Fibroblast of lung (primary cell): ENCODE data around the gene JAZF1. TPM values are rescaled to one million over a fixed set of nuclear protein-coding genes. Genes with fewer than 3 reads are reported as not detected.

Experiments
- DNase-seq, 2 donors: peaks; one replicate each; pipeline versions ENCODE4 v3.0.0 to v3.0.0-alpha.2; 2010; ENCODE audit warnings: low read depth in 2 of 2
- H2AFZ ChIP-seq: 2 replicates; pipeline ENCODE4 v1.5.1; 2012; ENCODE audit warnings: low read length, control low read depth, inconsistent platforms
- H3K27ac ChIP-seq: 2 replicates; pipeline ENCODE4 v1.5.1; 2011; ENCODE audit warnings: low read length, control low read depth; ENCODE audit not compliant: insufficient read depth
- H3K27me3 ChIP-seq: 2 replicates; pipeline ENCODE4 v1.5.1; 2011; ENCODE audit warnings: mild to moderate bottlenecking, low read length; ENCODE audit not compliant: control insufficient read depth, insufficient read depth
- H3K36me3 ChIP-seq: 2 replicates; pipeline ENCODE4 v1.5.1; 2011; ENCODE audit warnings: low read length; ENCODE audit not compliant: control insufficient read depth, insufficient read depth
- H3K4me1 ChIP-seq: 2 replicates; pipeline ENCODE4 v1.5.1; 2011; ENCODE audit warnings: low read length; ENCODE audit not compliant: control insufficient read depth, insufficient read depth; ENCODE audit errors: extremely low read depth
- H3K4me2 ChIP-seq: 2 replicates; pipeline ENCODE4 v1.5.1; 2011; ENCODE audit warnings: low read length, control low read depth; ENCODE audit not compliant: insufficient read depth; ENCODE audit errors: extremely low read depth
- H3K4me3 ChIP-seq, 4 experiments: fragments of 200-600 bp in 1 of 4; sonication (generic) in 1 of 4; replicated peaks in 1 of 4; 2 replicates each; pipeline ENCODE4 v1.5.1; 2011 to 2016; ENCODE audit warnings: low read length in 4 of 4, low read depth in 3 of 4, mild to moderate bottlenecking in 3 of 4, control low read depth in 2 of 4, inconsistent platforms in 1 of 4, mixed read lengths in 1 of 4; ENCODE audit not compliant: insufficient read depth in 1 of 4; ENCODE audit errors: control extremely low read depth in 1 of 4
- H3K79me2 ChIP-seq: 2 replicates; pipeline ENCODE4 v1.5.1; 2012; ENCODE audit warnings: mild to moderate bottlenecking, low read length, inconsistent platforms; ENCODE audit not compliant: control insufficient read depth, insufficient read depth
- H3K9ac ChIP-seq: 2 replicates; pipeline ENCODE4 v1.5.1; 2011; ENCODE audit warnings: mild to moderate bottlenecking, low read length, control low read depth; ENCODE audit not compliant: insufficient read depth
- H3K9me3 ChIP-seq: 2 replicates; pipeline ENCODE4 v1.5.1; 2012; ENCODE audit warnings: low read depth, low read length; ENCODE audit not compliant: control insufficient read depth, insufficient read depth
- H4K20me1 ChIP-seq: 2 replicates; pipeline ENCODE4 v1.5.1; 2011; ENCODE audit warnings: low read length; ENCODE audit not compliant: control insufficient read depth, insufficient read depth; ENCODE audit errors: extremely low read depth
- EZH2 ChIP-seq: IDR thresholded peaks from 2 replicates; pipeline ENCODE4 v1.5.1; 2012; ENCODE audit warnings: low read length, control low read depth, mild to moderate bottlenecking; ENCODE audit errors: missing control alignments
- polyA plus RNA-seq, 2 donors: library from polyadenylated mRNA; depleted of rRNA in 1 of 2; stranded (reverse) in 1 of 2; unstranded in 1 of 2; fragments of >200 nt; gene quantifications; 2 replicates each; pipeline ENCODE4 v1.2.1, GENCODE V29; 2011 to 2012; ENCODE audit warnings: missing spikeins in 1 of 2
- total RNA-seq: library from RNA; depleted of rRNA; stranded (reverse); fragments of >200 nt; gene quantifications from 2 replicates; pipeline ENCODE4 v1.2.1, GENCODE V29; 2014
- TF ChIP-seq, protein P1 (sequence below), 2 donors: IDR thresholded peaks in 1 of 2; conservative IDR thresholded peaks in 1 of 2; 1 replicate in 1 of 2; 2 replicates in 1 of 2; pipeline ENCODE4 v1.5.1; 2011 to 2012; ENCODE audit warnings: low read length in 2 of 2, control low read depth in 1 of 2, inconsistent platforms in 1 of 2, low read depth in 1 of 2, mild to moderate bottlenecking in 1 of 2

Gene JAZF1
- total and polyA plus RNA-seq, 2 donors (not counting 1 experiment from before 2014, with no cell fraction given) = 9.1 to 9.3 TPM

DNA sequence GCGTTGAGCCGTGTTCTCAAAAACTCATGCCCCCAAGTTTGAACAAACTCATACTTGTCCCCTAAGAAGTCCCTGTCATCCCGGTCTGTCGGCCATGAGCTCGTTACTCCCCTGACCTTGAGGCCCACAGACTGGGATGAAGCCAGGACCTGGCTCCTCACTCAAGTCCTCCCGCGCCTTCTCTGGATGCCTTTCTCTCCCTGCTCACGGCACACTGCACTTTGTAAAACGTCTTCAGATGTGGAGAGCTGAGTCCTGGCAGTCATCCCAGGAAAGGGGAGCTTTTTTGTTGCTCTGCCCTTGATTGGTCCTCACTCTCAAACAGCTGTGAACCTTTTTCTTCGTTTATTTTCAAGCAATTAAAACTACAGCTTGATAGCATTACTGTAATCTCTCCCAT, 110.8 kb downstream of the JAZF1 start:
- peak overlapping the region; percentile 41 for H3K27ac ChIP-seq
- H2AFZ ChIP-seq = no peak overlapping the region
- no peaks in the 10 kb centered on the region for H3K27me3 ChIP-seq
- H3K36me3 ChIP-seq = no peaks in the 10 kb centered on the region
- no peaks in the 10 kb centered on the region for H3K79me2 ChIP-seq
- TF ChIP-seq, protein P1, sequence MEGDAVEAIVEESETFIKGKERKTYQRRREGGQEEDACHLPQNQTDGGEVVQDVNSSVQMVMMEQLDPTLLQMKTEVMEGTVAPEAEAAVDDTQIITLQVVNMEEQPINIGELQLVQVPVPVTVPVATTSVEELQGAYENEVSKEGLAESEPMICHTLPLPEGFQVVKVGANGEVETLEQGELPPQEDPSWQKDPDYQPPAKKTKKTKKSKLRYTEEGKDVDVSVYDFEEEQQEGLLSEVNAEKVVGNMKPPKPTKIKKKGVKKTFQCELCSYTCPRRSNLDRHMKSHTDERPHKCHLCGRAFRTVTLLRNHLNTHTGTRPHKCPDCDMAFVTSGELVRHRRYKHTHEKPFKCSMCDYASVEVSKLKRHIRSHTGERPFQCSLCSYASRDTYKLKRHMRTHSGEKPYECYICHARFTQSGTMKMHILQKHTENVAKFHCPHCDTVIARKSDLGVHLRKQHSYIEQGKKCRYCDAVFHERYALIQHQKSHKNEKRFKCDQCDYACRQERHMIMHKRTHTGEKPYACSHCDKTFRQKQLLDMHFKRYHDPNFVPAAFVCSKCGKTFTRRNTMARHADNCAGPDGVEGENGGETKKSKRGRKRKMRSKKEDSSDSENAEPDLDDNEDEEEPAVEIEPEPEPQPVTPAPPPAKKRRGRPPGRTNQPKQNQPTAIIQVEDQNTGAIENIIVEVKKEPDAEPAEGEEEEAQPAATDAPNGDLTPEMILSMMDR (conservative IDR thresholded peaks at IDR 0.05 in 1 of 2, IDR thresholded peaks at IDR 0.05 in 1 of 2; ENCODE audit: low read depth in 1 of 2, low read length in 2 of 2) = no peak
- no peak for TF ChIP-seq EZH2
- H3K4me3 ChIP-seq = no peak overlapping the region
- H3K4me1 ChIP-seq = peaks cover 17% of the 10 kb centered on the region
- peak; percentile 75 to 81 for DNase-seq
- no peaks in the 10 kb centered on the region for H3K9me3 ChIP-seq
- H4K20me1 ChIP-seq = no peaks in the 10 kb centered on the region
- no peak overlapping the region for H3K9ac ChIP-seq
- peak overlapping the region; percentile 74 for H3K4me2 ChIP-seq

DNA sequence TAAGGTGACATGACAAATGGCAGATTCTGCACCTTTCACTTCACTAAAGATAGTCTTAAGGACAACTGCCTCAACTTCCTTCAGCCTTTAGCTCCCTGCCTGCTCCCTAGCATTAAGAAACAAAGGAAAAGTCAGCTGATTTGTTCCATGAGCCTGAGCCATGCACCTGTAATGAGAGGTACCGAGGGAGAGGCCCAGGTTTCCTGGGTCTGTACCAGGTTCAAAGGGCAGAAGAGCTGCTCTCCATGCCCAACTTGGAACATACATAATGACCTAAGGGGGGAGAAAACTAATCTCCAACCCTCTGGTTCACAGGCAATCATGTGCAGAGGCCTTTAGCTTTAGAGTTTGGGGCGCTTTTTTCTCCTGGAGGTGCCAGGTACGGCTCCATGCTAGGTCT, 111.2 kb downstream of the JAZF1 start:
- Histone ChIP-seq H2AFZ (no peak overlapping the region), H3K4me1 (peaks cover 17% of the 10 kb centered on the region), H3K27ac (peak overlapping the region; percentile 41), H3K36me3 (no peaks in the 10 kb centered on the region), H3K79me2 (no peaks in the 10 kb centered on the region), H4K20me1 (no peaks in the 10 kb centered on the region), H3K9ac (peak overlapping the region; percentile 7), H3K4me3 (no peak overlapping the region), H3K4me2 (peak overlapping the region; percentile 74), H3K27me3 (no peaks in the 10 kb centered on the region), H3K9me3 (no peaks in the 10 kb centered on the region)
- no peak for DNase-seq
- TF ChIP-seq, protein P1 (conservative IDR thresholded peaks at IDR 0.05 in 1 of 2, IDR thresholded peaks at IDR 0.05 in 1 of 2; ENCODE audit: low read depth in 1 of 2, low read length in 2 of 2) = no peak
- TF ChIP-seq EZH2 = no peak

DNA sequence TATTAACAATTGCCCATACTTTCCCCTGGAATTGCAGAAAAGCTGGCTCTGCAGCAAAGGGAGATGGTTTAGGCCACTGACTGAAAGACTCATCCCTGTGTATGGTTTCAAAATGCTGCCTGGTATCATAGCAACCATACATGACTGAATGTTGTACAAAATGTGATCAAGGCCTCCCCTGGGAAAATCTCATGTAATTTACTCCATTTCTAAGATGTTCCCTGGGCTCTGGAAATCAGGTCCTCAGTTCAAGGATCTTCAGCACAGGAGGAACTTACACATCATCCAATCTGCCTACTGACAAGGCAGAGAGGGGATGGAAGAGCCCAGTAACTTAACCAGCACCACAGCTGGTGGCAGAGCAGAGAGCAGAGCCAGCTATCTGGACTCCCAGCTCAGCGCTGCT, 111.8 kb downstream of the JAZF1 start:
- H3K9ac ChIP-seq = no peak overlapping the region
- no peaks in the 10 kb centered on the region for H3K9me3 ChIP-seq
- H3K27ac ChIP-seq = peak overlapping the region; percentile 33
- peaks cover 17% of the 10 kb centered on the region for H3K4me1 ChIP-seq
- peak overlapping the region; percentile 74 for H3K4me2 ChIP-seq
- no peak overlapping the region for H3K4me3 ChIP-seq
- peak in 1 of 2 donors; percentile 40 for DNase-seq
- no peak for TF ChIP-seq EZH2
- TF ChIP-seq, protein P1 (conservative IDR thresholded peaks at IDR 0.05 in 1 of 2, IDR thresholded peaks at IDR 0.05 in 1 of 2; ENCODE audit: low read depth in 1 of 2, low read length in 2 of 2) = no peak
- H3K27me3 ChIP-seq = no peaks in the 10 kb centered on the region
- H3K36me3 ChIP-seq = no peaks in the 10 kb centered on the region
- H4K20me1 ChIP-seq = no peaks in the 10 kb centered on the region
- no peaks in the 10 kb centered on the region for H3K79me2 ChIP-seq
- H2AFZ ChIP-seq = no peak overlapping the region
